Measurements from ENCODE around the gene SPEN.

DNA sequence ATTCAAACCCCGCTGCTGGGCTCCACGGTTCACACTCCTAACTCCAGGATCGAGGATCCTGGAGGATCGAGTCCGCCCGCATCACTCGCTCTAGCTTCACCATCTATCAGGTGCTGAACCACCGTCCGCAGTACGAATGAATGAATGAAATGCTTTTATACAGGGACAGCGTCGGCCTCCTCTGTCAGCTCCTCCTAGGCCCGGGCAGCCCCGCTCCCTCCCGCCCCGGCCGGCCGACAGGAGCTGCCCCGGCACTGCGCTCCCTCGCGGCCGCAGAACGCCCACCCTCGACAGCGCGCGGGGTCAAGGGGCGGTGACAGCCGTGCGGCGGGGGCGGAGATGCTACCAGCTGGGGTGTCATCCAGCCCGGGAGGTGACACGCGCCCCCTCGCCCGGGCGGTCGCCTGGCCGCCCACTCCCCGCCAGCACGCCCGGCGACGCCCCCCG lies 127.9 kb downstream of the SPEN start:
- TF ChIP-seq CTCF (IDR thresholded peaks at IDR 0.05) (peak in 1 of 6 experiments; percentile 9), POLR2A (IDR thresholded peaks at IDR 0.05) (no peak)
